ENCODE results near the gene DAPK2. TPM values are rescaled to one million over a fixed set of nuclear protein-coding genes. Genes with fewer than 3 reads are reported as not detected.

DAPK2 gene
- total and polyA plus RNA-seq, 2 of the 4 experiments (the other 2 are of a cell fraction) = 0.34 to 0.36 TPM

DNA sequence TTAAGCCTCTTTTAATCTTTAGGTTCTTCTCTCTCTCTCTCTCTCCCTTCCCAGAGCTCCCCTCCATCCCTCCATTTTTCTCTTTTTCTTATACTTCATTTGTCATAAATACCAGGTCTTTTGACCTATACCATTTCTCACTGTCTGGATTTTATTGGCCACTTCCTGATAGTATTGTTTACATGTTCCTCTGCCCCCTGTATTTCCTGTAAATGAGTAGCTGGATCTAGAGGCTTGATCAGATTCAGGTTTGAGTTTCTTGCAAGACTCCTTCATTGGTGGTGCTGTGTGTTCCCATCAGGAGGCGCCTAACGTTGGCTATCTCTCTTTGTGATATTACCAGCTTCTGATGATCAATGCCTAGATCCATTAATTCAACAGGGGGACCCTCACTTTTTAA is 42.2 kb downstream of the DAPK2 start:
- TF ChIP-seq RAD21 (IDR thresholded peaks at IDR 0.05; ENCODE audit: low read length) (no peak), RCOR1 (IDR thresholded peaks at IDR 0.05; ENCODE audit: insufficient replicate concordance, low read length) (no peak), SMC3 (IDR thresholded peaks at IDR 0.05; ENCODE audit: low read depth, low read length) (no peak), BHLHE40 (IDR thresholded peaks at IDR 0.05; ENCODE audit: low read depth, low read length) (no peak), RFX5 (IDR thresholded peaks at IDR 0.05; ENCODE audit: low read depth, low read length) (no peak), CHD1 (IDR thresholded peaks at IDR 0.05; ENCODE audit: low read depth, low read length) (no peak), MAZ (IDR thresholded peaks at IDR 0.05; ENCODE audit: borderline replicate concordance, low read depth, low read length) (no peak), POLR2A (IDR thresholded peaks at IDR 0.05; ENCODE audit: low read depth, low read length) (no peak), CEBPB (IDR thresholded peaks at IDR 0.05; ENCODE audit: low read depth, low read length) (no peak)
- TF ChIP-seq, protein P1, sequence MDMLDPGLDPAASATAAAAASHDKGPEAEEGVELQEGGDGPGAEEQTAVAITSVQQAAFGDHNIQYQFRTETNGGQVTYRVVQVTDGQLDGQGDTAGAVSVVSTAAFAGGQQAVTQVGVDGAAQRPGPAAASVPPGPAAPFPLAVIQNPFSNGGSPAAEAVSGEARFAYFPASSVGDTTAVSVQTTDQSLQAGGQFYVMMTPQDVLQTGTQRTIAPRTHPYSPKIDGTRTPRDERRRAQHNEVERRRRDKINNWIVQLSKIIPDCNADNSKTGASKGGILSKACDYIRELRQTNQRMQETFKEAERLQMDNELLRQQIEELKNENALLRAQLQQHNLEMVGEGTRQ (IDR thresholded peaks at IDR 0.05; ENCODE audit: low read depth, low read length) = no peak
- TF ChIP-seq, protein P2, sequence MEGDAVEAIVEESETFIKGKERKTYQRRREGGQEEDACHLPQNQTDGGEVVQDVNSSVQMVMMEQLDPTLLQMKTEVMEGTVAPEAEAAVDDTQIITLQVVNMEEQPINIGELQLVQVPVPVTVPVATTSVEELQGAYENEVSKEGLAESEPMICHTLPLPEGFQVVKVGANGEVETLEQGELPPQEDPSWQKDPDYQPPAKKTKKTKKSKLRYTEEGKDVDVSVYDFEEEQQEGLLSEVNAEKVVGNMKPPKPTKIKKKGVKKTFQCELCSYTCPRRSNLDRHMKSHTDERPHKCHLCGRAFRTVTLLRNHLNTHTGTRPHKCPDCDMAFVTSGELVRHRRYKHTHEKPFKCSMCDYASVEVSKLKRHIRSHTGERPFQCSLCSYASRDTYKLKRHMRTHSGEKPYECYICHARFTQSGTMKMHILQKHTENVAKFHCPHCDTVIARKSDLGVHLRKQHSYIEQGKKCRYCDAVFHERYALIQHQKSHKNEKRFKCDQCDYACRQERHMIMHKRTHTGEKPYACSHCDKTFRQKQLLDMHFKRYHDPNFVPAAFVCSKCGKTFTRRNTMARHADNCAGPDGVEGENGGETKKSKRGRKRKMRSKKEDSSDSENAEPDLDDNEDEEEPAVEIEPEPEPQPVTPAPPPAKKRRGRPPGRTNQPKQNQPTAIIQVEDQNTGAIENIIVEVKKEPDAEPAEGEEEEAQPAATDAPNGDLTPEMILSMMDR (conservative IDR thresholded peaks at IDR 0.05; ENCODE audit: low read depth, low read length) = no peak
- TF ChIP-seq, protein P3, sequence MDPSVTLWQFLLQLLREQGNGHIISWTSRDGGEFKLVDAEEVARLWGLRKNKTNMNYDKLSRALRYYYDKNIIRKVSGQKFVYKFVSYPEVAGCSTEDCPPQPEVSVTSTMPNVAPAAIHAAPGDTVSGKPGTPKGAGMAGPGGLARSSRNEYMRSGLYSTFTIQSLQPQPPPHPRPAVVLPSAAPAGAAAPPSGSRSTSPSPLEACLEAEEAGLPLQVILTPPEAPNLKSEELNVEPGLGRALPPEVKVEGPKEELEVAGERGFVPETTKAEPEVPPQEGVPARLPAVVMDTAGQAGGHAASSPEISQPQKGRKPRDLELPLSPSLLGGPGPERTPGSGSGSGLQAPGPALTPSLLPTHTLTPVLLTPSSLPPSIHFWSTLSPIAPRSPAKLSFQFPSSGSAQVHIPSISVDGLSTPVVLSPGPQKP (IDR thresholded peaks at IDR 0.05; ENCODE audit: borderline replicate concordance, low read depth, low read length) = no peak
- BruUV-seq (replicated peaks) = no TSS peak
- Histone ChIP-seq H2BK20ac (ENCODE audit: low read depth, low read length) (no peak overlapping the region), H3K56ac (ENCODE audit: extremely low read depth, insufficient read depth, low read length) (no peak overlapping the region), H3K4me2 (ENCODE audit: low read depth, low read length) (no peak overlapping the region), H3K4me1 (ENCODE audit: control insufficient read depth, insufficient read depth, low read length) (peaks cover 3% of the 10 kb centered on the region; the same call in 1 of the 2 replicates), H3K27me3 (ENCODE audit: control insufficient read depth, insufficient read depth, low read length) (peaks cover 37% of the 10 kb centered on the region), H3K9ac (ENCODE audit: low read depth, low read length) (no peak overlapping the region), H3K9me1 (ENCODE audit: insufficient read depth, low read length) (no peaks in the 10 kb centered on the region; the same call in 1 of the 2 replicates), H3K23ac (ENCODE audit: low read depth, low read length) (no peak overlapping the region), H3K4me3 (ENCODE audit: insufficient read depth, low read depth, low read length) (no peak overlapping the region), H2AK9ac (replicated peaks; ENCODE audit: low read depth, low read length, poor library complexity) (no peak overlapping the region), H4K91ac (ENCODE audit: insufficient read depth, low read depth, low read length) (no peak overlapping the region), H2AK5ac (ENCODE audit: low read depth, low read length) (no peak overlapping the region), H3K79me1 (ENCODE audit: low read depth in 1 of 2, low read length in 2 of 2) (no peaks in the 10 kb centered on the region), H3K14ac (replicated peaks; ENCODE audit: low read depth, low read length) (no peak overlapping the region), H3K4ac (ENCODE audit: low read depth, low read length) (no peak overlapping the region), H4K20me1 (ENCODE audit: insufficient read depth, low read length) (no peaks in the 10 kb centered on the region), H2AFZ (replicated peaks; ENCODE audit: low read length, poor library complexity) (no peak overlapping the region), H2BK5ac (ENCODE audit: low read depth, low read length, poor library complexity, severe bottlenecking) (no peak overlapping the region), H3K36me3 (ENCODE audit: control insufficient read depth, insufficient read depth, low read length) (no peaks in the 10 kb centered on the region), H2BK15ac (ENCODE audit: low read depth, low read length) (no peak overlapping the region), H3K18ac (ENCODE audit: low read depth, low read length) (no peak overlapping the region), H4K5ac (ENCODE audit: low read depth, low read length) (no peak overlapping the region), H2BK120ac (ENCODE audit: low read depth, low read length) (no peak overlapping the region), H3K9me3 (ENCODE audit: control insufficient read depth, insufficient read depth, low read length) (no peaks in the 10 kb centered on the region), H3K27ac (ENCODE audit: insufficient read depth, low read length) (no peak overlapping the region), H4K8ac (ENCODE audit: low read depth in 2 of 2, low read length in 2 of 2) (no peak overlapping the region)
- ATAC-seq (ENCODE audit: low read depth) (no peak), DNase-seq (no peak)
- ChIA-PET POLR2A (ENCODE audit: unreplicated experiment) (no interaction called here), CTCF (no interaction called here)
- dilution Hi-C loops (cut with HindIII; ENCODE audit: low sequenced_read_pairs, unreplicated experiment) = no loop called here
- intact Hi-C loops (cut with micrococcal nuclease) = no loop called here
- no CpG with 5 or more reads among the region's 2 CpGs for WGBS, 2 experiments (ENCODE audit: extremely low coverage in 2 of 2, insufficient read length in 1 of 2)
- in situ Hi-C loops (cut with MboI; ENCODE audit: low sequenced_read_pairs) = no loop called here
